H54 (cell line): Measurements from ENCODE around the gene SHLD1.

Experiments
- DNase-seq: peaks from one replicate; pipeline ENCODE4 v3.0.0; 2011; ENCODE audit warnings: low spot score, mixed read lengths; ENCODE audit not compliant: insufficient read length
- FAIRE-seq: peaks from 3 replicates; lab custom pipeline; 2011; peaks lifted over from hg19 to GRCh38; lab: Jason Lieb, UNC
- POLR2A ChIP-seq: IDR thresholded peaks from 2 replicates; pipeline ENCODE4 v1.6.1; 2011; ENCODE audit warnings: low read depth, mild to moderate bottlenecking, low read length

The SHLD1 gene

DNA sequence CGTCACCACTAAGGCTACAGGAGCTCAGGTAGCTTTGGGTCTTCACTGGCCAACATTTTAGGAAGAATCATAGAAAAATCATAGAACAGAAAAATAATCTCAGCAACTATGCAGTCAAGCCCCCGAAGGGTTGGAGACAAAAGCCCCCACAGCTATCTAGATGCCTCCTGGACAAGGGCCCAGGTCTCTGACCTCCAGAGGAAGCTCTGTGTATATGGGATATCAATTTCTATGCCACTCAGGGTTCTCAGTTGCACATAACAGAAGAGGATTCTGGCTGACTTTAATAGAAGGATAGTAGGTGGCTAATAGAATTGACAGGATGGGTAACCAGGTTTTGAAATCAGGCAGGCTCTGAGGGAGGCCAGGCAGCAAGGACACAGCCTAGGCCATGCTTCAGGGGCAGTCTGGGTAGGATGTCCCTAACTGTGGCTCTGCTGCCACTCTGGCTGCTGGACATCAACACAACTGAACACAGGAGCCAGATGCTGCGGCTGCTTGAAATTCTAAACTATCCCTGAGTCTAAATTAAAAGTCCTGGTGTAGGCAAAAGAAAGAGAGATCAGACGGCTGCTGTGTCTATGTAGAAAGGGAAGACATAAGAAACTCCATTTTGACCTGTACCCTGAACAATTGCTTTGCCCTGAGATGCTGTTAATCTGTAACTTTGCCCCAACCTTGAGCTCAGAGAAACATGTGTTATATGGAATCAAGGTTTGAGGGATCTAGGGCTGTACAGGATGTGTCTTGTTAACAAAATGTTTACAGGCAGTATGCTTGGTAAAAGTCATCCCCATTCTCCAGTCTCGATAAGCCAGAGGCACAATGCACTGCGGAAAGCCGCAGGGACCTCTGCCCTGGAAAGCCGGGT is 134.5 kb downstream of the SHLD1 start:
- DNase-seq, result no peak
- FAIRE-seq, result no peak
- no peak for TF ChIP-seq POLR2A

DNA sequence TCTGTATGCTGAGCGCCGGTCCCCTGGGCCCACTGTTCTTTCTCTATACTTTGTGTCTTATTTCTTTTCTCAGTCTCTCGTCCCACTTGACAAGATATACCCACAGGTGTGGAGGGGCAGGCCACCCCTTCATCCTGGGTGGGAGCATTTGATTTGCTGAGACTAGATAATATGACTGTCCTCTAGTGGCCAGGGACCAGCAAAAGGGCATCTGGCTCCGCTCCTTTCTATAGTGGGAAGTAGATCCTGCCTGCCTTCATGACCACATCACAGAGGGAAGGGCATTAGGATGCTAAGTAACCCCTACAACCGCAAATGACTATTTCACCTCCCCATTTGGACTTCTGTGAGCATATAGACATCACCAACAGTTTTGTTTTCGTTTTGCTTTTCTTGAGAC is 135.7 kb downstream of the SHLD1 start:
- DNase-seq (no peak), FAIRE-seq (no peak)
- TF ChIP-seq POLR2A, result no peak

DNA sequence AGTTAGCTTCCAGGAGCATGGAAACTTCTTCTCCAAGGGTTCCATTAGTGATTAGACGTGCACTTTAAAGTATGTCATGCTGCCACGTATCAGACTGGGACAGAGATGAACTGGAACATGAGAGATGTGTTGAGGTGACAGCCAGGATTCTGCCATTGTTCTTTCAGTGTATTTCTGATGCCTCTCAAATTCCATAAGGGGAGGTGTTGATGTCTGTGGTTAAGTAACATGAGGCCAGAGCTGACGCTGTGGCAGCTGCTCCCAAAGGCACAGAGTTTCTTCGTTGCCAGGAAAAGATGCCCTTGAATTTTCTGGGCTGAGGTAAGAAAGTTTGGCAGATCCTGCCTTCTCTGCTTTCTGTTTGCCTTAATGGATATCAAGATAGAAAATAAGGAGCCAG is 136.6 kb downstream of the SHLD1 start:
- FAIRE-seq, result no peak
- DNase-seq, result no peak

DNA sequence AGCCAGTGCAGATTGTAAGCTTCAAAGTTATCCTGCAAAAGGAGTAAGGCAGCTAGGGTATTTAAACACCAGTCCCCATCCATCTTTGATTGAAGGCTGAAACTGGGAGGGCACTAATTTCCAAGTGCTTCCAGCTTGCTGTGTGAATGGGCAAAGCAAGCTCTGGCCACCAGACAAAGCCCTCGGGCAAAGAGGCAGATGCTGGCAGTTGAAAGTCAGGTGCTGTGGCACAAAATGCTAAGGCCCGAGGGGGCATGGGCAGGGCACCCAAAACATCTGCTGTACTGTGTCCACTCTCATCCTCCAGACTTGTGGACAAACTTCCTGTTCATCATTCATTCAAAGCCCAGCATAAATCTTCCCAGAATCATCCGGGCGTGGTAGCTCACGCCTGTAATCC is 137.2 kb downstream of the SHLD1 start:
- DNase-seq (no peak), FAIRE-seq (no peak)
- no peak for TF ChIP-seq POLR2A

More for the DNA sequence above, 136.6 kb downstream of the SHLD1 start:
- TF ChIP-seq POLR2A, result no peak

DNA sequence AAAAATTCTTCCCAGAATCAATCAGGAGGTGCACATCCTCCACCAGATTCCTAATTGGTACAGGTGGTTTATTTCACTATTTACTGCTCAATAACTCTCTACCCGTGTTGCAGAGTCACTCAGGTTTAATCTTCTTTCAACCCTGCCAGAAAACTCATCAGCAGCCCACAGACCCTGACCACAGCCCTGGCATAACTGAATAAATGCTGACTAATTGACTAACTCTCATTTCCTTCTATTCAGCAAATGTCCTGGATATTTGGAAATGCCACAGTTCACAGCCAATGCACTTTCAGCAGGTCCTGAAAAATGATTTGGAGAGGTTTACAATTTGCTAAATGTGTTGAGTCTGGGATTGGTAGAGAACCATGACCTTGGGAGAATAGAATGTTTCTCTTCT is 137.8 kb downstream of the SHLD1 start:
- FAIRE-seq (no peak), DNase-seq (no peak)
- TF ChIP-seq POLR2A, result no peak

DNA sequence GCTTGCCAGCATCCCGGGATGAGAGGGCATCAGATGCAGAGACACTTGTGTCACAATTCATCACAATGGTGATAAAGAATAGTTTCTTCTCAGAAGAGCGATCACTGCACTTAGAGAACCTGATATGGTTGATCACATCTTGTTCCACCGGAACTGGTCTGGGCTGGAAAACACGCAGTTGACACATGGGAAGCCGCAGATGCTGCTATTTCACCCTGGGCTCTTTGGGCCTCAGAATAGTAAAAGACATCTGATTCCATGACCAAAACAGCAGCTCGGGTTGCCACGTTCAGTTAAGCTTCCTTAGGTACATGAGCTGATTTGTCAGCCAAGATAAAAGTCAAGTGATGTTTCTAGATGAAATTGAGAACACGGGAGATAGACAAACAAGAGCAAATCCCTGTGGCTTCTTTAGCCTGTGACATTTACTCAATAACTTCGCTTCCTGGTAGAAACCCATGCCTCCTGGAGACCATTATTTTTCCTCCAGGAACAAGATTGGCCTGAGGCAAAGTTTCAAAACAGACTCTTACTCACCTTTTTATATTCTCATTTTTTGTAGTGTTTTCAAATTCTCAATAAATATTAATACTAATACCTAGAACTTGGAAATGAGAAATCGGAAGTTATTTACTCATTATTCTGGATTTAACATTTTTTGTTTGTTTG is 140.7 kb downstream of the SHLD1 start:
- no peak for TF ChIP-seq POLR2A
- FAIRE-seq (no peak), DNase-seq (no peak)

DNA sequence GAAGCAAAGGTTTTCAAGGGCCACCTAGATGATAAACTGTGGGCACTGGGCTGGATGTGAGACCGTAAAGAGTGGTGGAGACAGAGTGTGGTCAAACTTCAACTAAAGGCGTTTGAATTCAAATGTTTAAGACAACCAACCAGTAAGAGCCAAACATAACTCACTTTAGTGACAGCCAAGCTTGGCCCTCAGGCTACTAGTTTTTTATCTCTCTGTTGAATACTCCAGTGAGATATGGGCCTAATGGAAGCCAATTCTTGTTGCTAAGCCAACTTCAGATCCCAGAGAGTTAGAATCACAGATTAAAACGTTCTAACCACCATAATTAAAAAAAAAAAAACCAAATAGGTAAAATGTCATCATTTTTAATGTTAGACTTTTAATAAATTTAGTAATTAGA is 142.9 kb downstream of the SHLD1 start:
- DNase-seq (no peak), FAIRE-seq (no peak)
- TF ChIP-seq POLR2A, result no peak

DNA sequence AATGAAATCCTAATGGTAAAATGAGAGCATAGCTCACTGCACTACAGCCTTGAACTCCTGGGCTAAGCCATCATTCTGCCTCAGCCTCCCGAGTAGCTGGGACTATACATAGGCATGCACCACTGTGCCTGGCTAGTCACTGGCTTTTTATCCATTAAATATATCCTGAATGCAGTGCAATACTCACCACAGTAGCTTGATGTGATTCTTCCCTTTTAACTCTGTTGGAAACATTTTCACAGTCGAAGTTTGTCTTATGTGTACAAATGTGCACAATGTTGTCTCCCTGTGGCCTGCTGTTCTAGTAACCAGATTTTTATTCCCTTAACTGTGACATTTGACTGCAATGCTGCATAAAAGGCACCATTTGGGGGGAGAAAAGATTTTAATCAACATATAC is 143.4 kb downstream of the SHLD1 start:
- no peak for TF ChIP-seq POLR2A
- no peak for FAIRE-seq
- no peak for DNase-seq

DNA sequence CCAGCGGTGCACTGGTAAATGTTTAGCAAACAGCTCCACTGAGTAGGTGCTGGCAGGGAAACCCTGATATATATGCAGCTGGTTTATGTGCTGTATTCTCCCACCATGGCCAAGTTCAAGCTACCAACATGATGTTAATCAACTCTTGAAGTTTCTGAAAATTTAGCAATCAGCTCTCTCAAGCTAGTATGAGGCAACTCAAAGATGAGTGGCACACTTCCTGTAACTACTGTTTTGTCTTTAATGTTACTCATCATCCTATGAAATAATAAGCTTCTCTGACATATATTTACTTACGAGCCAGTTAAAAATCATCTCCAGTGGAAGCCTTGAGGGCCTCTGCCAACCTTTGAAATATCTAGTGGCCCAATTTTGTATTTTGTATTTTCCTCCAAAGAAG is 145.4 kb downstream of the SHLD1 start:
- no peak for TF ChIP-seq POLR2A
- DNase-seq (no peak), FAIRE-seq (no peak)

DNA sequence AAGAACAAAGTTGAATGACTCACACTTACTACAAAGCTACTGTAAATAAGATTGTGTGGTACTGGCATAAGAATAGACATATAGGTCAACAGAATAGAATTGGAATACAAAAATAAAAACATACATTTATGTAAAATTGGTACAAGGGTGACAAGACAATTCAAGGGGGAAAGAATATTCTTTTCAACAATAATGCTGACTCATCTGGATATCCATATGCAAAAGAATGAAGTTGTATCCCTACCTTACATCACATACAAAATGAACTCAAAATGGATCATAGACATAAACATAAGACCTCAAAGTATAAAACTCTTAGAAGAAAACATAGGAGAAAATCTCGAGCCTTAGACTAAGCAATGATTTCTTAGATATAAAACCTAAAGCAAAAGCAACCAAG is 149.2 kb downstream of the SHLD1 start:
- FAIRE-seq (no peak), DNase-seq (no peak)
- TF ChIP-seq POLR2A, result no peak

DNA sequence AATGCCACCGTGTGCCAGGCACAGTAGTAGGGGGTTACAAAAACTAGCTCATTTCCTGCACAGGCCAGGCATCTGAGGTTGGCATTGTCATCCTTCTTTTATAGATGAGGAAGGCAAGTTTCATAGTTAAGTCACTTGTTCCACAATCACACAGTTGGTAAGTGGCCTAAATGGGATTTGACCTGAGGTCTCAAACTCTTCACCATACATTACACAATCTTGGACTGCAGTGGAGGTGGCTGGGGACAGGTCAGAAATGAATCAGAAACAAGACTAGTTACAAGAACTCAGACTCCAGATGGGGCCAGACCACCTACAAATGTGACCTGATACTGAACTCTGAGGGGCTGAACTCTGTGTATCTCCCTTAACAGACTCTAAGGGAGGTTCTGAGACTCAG is 150.7 kb downstream of the SHLD1 start:
- FAIRE-seq, result no peak
- TF ChIP-seq POLR2A, result no peak
- no peak for DNase-seq

DNA sequence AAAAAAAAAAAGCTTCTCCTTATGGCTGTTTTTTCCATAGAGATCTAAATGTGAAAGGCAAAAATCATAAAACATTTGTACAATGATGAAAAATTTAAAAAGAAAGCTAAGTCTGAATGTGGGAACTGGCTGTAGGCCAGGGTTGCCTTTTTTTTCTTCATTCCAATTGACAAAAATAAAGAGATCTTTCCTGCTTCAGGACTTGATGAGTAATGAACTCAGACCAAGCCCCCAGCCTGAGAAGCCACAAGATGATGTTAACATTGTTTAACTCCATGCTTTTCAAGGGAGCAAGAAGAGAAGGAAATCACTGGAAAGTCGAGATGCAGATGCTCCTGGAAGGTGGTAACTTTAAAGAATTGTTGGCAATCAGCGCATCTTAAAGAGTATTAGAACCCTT is 158.8 kb downstream of the SHLD1 start:
- no peak for DNase-seq
- TF ChIP-seq POLR2A, result no peak
- FAIRE-seq, result no peak

DNA sequence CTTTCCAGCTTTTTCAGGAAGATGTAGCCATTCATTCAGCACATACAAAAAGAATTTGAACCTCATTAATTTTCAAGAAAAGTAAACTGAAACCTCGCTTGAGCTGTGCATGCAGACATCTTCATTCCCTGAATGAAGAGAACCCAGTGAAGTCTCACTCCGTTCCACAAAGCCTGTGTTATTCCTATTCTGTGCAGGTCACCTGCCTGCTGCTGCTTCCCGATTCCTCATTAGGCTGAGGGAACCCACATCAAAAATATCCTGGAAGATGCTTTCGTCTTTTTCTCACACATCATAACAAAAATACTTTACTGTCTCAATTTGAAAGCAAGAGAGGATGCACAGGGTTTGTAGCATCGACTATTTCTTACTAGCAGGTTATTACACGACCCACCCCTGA is 160.0 kb downstream of the SHLD1 start:
- no peak for TF ChIP-seq POLR2A
- FAIRE-seq (no peak), DNase-seq (no peak)

DNA sequence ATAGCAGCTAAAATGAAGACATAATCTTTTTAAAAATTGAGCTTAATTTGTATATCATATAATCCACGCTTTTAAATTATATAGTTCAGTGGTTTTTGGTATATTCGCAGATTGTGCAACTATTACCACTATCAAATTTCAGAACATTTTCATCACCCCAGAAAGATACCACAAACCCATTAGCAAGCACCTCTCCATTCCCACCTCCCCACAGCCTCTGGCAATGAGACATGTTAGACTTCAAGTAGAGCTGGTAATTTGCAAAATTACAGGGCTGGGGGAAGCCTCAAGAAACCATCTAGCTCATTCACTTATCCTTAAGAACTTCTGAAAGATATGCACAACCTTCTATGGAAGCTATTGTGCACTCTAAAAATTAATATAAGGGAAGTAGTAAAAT is 163.0 kb downstream of the SHLD1 start:
- FAIRE-seq, result no peak
- no peak for TF ChIP-seq POLR2A
- no peak for DNase-seq
